A549 (cell line): ENCODE results near the gene KRT73. TPM values are rescaled to one million over a fixed set of nuclear protein-coding genes. Genes with fewer than 3 reads are reported as not detected.

Source experiments
- ATAC-seq, 2 experiments: fragments of 200-7000 bp in 1 of 2; fragments of >200 bp in 1 of 2; cut with Nextera tagmentation in 1 of 2; cut with Tn5 transposase in 1 of 2; 3 replicates each; pipeline versions ENCODE4 v1.8.0 to v1.9.1; 2018 to 2020; ENCODE audit warnings: mild to moderate bottlenecking in 1 of 2, moderate library complexity in 1 of 2
- CTCF ChIA-PET: fragments of 300-600 bp; sonication (Branson Sonifier 250); formaldehyde crosslinking; extraction: SDS; loops from one replicate; lab custom pipeline; 2021; ENCODE audit warnings: antibody characterized with exemption, inconsistent platforms; lab: Yijun Ruan, JAX
- POLR2A ChIA-PET: fragments of 350-600 bp; formaldehyde crosslinking; extraction: SDS; loops from one replicate; lab custom pipeline; 2021; ENCODE audit warnings: antibody characterized with exemption, inconsistent platforms; lab: Yijun Ruan, JAX
- DNase-seq, 2 experiments: peaks; one replicate each; pipeline versions ENCODE4 v3.0.0 to v3.0.0-alpha.2; 2011 to 2016; ENCODE audit warnings: low read depth in 1 of 2, low spot score in 1 of 2
- FAIRE-seq: peaks from 2 replicates; lab custom pipeline; 2011; peaks lifted over from hg19 to GRCh38; lab: Jason Lieb, UNC
- H3K27ac ChIP-seq, 2 experiments: fragments of >200 bp; sonication (Bioruptor Twin); formaldehyde crosslinking; 3 replicates each; pipeline ENCODE4 v1.5.1; 2016 to 2017
- H3K4me1 ChIP-seq: fragments of >200 bp; sonication (Bioruptor Twin); formaldehyde crosslinking; 3 replicates; pipeline ENCODE4 v1.6.1; 2016
- H3K4me2 ChIP-seq: fragments of >200 bp; sonication (Bioruptor Twin); formaldehyde crosslinking; 3 replicates; pipeline ENCODE4 v1.6.1; 2016
- H3K4me3 ChIP-seq: fragments of >200 bp; sonication (Bioruptor Twin); formaldehyde crosslinking; 3 replicates; pipeline ENCODE4 v1.5.1; 2016
- H3K9me3 ChIP-seq: fragments of >200 bp; sonication (Bioruptor Twin); formaldehyde crosslinking; 3 replicates; pipeline ENCODE4 v1.6.1; 2016
- CEBPB ChIP-seq, 2 experiments: fragments of >200 bp in 1 of 2; sonication (Bioruptor Twin) in 1 of 2; formaldehyde crosslinking in 1 of 2; IDR thresholded peaks; 2 replicates each; pipeline ENCODE4 v1.6.1; 2012 to 2016
- CHD2 ChIP-seq: fragments of 150-350 bp; IDR thresholded peaks from 2 replicates; pipeline ENCODE4 v1.6.1; 2014; ENCODE audit warnings: low read length; ENCODE audit not compliant: partially characterized antibody
- CHD4 ChIP-seq: fragments of 200-600 bp; sonication (generic); IDR thresholded peaks from 2 replicates; pipeline ENCODE4 v1.6.1; 2016; ENCODE audit warnings: antibody characterized with exemption, mild to moderate bottlenecking, borderline replicate concordance
- EP300 ChIP-seq, 2 experiments: fragments of >200 bp; sonication (Bioruptor Twin); formaldehyde crosslinking; IDR thresholded peaks; 2 replicates in 1 of 2; 3 replicates in 1 of 2; pipeline ENCODE4 v1.6.1; 2016 to 2017
- HDAC2 ChIP-seq: fragments of 200-600 bp; sonication (generic); IDR thresholded peaks from 2 replicates; pipeline ENCODE4 v1.6.1; 2016
- HOXB13 ChIP-seq: fragments of 250-450 bp; sonication (Bioruptor Pico); IDR thresholded peaks from 2 replicates; pipeline ENCODE4 v1.5.0; 2020; ENCODE audit warnings: low read depth, mild to moderate bottlenecking, moderate library complexity
- HOXB5 ChIP-seq: fragments of 250-450 bp; sonication (Bioruptor Pico); IDR thresholded peaks from 2 replicates; pipeline ENCODE4 v1.5.0; 2020; ENCODE audit warnings: mild to moderate bottlenecking, moderate library complexity
- KDM5A ChIP-seq: fragments of 200-600 bp; sonication (generic); IDR thresholded peaks from 2 replicates; pipeline ENCODE4 v1.6.1; 2016; ENCODE audit warnings: antibody characterized with exemption, mild to moderate bottlenecking
- MAFK ChIP-seq: fragments of 450-650 bp; IDR thresholded peaks from 2 replicates; pipeline ENCODE4 v1.6.1; 2014; ENCODE audit not compliant: partially characterized antibody
- MAZ ChIP-seq: fragments of 150-350 bp; IDR thresholded peaks from 2 replicates; pipeline ENCODE4 v1.6.1; 2014; ENCODE audit warnings: antibody characterized with exemption, low read depth, low read length, borderline replicate concordance
- MYC ChIP-seq: IDR thresholded peaks from 2 replicates; pipeline ENCODE4 v1.6.1; 2012; ENCODE audit warnings: mild to moderate bottlenecking, inconsistent platforms, low read length, improper control_type of control experiment, borderline replicate concordance
- NFE2L2 ChIP-seq: fragments of 150-350 bp; conservative IDR thresholded peaks from 2 replicates; pipeline ENCODE4 v1.6.1; 2014; ENCODE audit warnings: low read length
- NPAS2 ChIP-seq: fragments of 250-450 bp; sonication (Bioruptor Pico); IDR thresholded peaks from 2 replicates; pipeline ENCODE4 v1.8.0; 2022; ENCODE audit warnings: mild to moderate bottlenecking, moderate library complexity, borderline replicate concordance
- PHF8 ChIP-seq: fragments of 200-600 bp; sonication (generic); IDR thresholded peaks from 2 replicates; pipeline ENCODE4 v1.6.1; 2016; ENCODE audit warnings: low read depth, mild to moderate bottlenecking, antibody characterized with exemption, moderate library complexity, borderline replicate concordance
- SREBF2 ChIP-seq: fragments of 450-650 bp; IDR thresholded peaks from 2 replicates; pipeline ENCODE4 v1.6.1; 2014; ENCODE audit warnings: mild to moderate bottlenecking, moderate library complexity
- TFCP2L1 ChIP-seq: fragments of 250-450 bp; sonication (Bioruptor Pico); IDR thresholded peaks from 2 replicates; pipeline ENCODE4 v1.5.0; 2021; ENCODE audit warnings: mild to moderate bottlenecking
- ZC3H11A ChIP-seq: fragments of 450-650 bp; IDR thresholded peaks from 2 replicates; pipeline ENCODE4 v1.6.1; 2014; ENCODE audit warnings: antibody characterized with exemption, mild to moderate bottlenecking
- ZNF302 ChIP-seq: fragments of 250-450 bp; sonication (Bioruptor Pico); IDR thresholded peaks from 2 replicates; pipeline ENCODE4 v1.9.0; 2021; ENCODE audit warnings: inconsistent platforms, mild to moderate bottlenecking, moderate library complexity
- ZSCAN20 ChIP-seq: fragments of 250-450 bp; sonication (Bioruptor Pico); IDR thresholded peaks from 2 replicates; pipeline ENCODE4 v1.8.0; 2022; ENCODE audit warnings: mild to moderate bottlenecking, moderate library complexity
- WGBS: methylation state at CpG from one replicate; pipeline ENCODE4 v1.1.6; 2017; ENCODE audit errors: missing lambda C conversion rate; 5-methylcytosine and 5-hydroxymethylcytosine counted together
- polyA plus RNA-seq, 4 experiments: library from polyadenylated mRNA; depleted of rRNA in 3 of 4; stranded (reverse); fragments of >200 nt; fragmentation: RNase III in 1 of 4; extraction: RNeasy Plus Mini Kit Qiagen cat#74134 plus additional on column Dnase treatment in 1 of 4; gene quantifications; 2 replicates in 3 of 4; 3 replicates in 1 of 4; pipeline ENCODE4 v1.2.3, GENCODE V29; 2011 to 2017
- TF ChIP-seq, protein P1 (sequence below): fragments of 200-600 bp; sonication (generic); IDR thresholded peaks from 2 replicates; pipeline ENCODE4 v1.6.1; 2016; ENCODE audit warnings: antibody characterized with exemption, mild to moderate bottlenecking, moderate library complexity
- TF ChIP-seq, protein P2 (sequence below): IDR thresholded peaks from 2 replicates; pipeline ENCODE4 v1.6.1; 2012
- TF ChIP-seq, protein P3 (sequence below): fragments of 250-450 bp; sonication (Bioruptor Pico); IDR thresholded peaks from 2 replicates; pipeline ENCODE4 v1.5.0; 2020; ENCODE audit warnings: low read depth, mild to moderate bottlenecking, moderate library complexity
- TF ChIP-seq, protein P4 (sequence below): fragments of 250-450 bp; sonication (Bioruptor Pico); IDR thresholded peaks from 2 replicates; pipeline ENCODE4 v1.5.0; 2021; ENCODE audit warnings: mild to moderate bottlenecking, moderate library complexity, borderline replicate concordance

KRT73 gene
- polyA plus RNA-seq, 2 of the 4 experiments (the other 2 are of a cell fraction) = not detected

DNA sequence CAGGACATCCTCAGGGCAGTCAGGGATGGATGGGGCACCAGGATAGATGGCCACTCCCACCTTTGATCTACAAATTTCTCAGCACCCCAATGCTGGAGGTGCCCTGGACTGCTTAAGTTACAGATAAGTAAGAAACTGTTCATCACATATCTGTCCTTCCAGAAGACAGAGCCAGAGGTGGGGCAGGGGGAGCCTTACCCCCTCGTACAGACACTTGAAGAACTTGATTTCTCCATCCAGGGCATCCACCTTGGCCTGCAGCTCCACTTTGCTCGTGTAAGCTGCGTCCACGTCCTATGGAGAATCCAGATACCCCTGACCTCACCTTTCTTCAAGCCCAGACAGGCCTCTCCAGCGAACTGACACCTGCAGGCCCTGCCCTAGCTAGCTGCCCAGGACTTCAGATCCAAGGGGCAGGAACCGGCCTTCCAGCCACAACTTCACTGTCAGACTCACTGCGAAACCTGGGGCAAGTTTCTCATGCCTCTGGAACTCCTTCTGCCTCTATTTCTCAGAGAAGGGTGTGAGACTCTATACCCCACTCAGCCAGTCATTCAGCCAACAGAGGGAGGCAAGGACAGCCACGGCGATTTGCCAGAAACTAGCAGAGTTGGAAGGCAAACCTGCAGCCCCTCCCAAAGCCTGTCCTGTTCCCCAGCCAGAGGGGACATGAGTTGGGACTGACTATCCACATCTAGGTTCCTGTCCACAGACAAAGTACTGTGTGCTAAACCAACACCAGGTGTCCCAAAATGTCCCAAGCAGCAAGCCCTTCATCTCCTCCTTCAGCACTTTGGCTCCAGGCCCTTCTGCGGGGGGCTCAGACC, 3.8 kb downstream of the KRT73 start:
- no peak for DNase-seq
- no peak for TF ChIP-seq CHD2
- TF ChIP-seq HOXB13 (CRISPR knock-in tag) = no peak
- TF ChIP-seq, protein P1, sequence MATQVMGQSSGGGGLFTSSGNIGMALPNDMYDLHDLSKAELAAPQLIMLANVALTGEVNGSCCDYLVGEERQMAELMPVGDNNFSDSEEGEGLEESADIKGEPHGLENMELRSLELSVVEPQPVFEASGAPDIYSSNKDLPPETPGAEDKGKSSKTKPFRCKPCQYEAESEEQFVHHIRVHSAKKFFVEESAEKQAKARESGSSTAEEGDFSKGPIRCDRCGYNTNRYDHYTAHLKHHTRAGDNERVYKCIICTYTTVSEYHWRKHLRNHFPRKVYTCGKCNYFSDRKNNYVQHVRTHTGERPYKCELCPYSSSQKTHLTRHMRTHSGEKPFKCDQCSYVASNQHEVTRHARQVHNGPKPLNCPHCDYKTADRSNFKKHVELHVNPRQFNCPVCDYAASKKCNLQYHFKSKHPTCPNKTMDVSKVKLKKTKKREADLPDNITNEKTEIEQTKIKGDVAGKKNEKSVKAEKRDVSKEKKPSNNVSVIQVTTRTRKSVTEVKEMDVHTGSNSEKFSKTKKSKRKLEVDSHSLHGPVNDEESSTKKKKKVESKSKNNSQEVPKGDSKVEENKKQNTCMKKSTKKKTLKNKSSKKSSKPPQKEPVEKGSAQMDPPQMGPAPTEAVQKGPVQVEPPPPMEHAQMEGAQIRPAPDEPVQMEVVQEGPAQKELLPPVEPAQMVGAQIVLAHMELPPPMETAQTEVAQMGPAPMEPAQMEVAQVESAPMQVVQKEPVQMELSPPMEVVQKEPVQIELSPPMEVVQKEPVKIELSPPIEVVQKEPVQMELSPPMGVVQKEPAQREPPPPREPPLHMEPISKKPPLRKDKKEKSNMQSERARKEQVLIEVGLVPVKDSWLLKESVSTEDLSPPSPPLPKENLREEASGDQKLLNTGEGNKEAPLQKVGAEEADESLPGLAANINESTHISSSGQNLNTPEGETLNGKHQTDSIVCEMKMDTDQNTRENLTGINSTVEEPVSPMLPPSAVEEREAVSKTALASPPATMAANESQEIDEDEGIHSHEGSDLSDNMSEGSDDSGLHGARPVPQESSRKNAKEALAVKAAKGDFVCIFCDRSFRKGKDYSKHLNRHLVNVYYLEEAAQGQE = no peak
- no peak for TF ChIP-seq TFCP2L1 (CRISPR knock-in tag)
- no peak for TF ChIP-seq ZNF302 (CRISPR knock-in tag)
- TF ChIP-seq, protein P2, sequence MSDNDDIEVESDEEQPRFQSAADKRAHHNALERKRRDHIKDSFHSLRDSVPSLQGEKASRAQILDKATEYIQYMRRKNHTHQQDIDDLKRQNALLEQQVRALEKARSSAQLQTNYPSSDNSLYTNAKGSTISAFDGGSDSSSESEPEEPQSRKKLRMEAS = no peak
- TF ChIP-seq EP300 (IDR thresholded peaks at IDR 0.05) = no peak
- TF ChIP-seq CHD4 = no peak
- TF ChIP-seq CEBPB (IDR thresholded peaks at IDR 0.05) = no peak
- TF ChIP-seq MAFK = no peak
- TF ChIP-seq KDM5A = no peak
- TF ChIP-seq, protein P3, sequence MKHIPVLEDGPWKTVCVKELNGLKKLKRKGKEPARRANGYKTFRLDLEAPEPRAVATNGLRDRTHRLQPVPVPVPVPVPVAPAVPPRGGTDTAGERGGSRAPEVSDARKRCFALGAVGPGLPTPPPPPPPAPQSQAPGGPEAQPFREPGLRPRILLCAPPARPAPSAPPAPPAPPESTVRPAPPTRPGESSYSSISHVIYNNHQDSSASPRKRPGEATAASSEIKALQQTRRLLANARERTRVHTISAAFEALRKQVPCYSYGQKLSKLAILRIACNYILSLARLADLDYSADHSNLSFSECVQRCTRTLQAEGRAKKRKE (CRISPR knock-in tag) = no peak
- TF ChIP-seq SREBF2 = no peak
- TF ChIP-seq NFE2L2 = no peak
- TF ChIP-seq NPAS2 (CRISPR knock-in tag) = no peak
- no peak for TF ChIP-seq MAZ
- Histone ChIP-seq H3K4me1 (no peaks in the 10 kb centered on the region), H3K4me2 (no peak overlapping the region), H3K27ac (no peak overlapping the region), H3K4me3 (no peak overlapping the region), H3K9me3 (no peaks in the 10 kb centered on the region)
- ChIA-PET POLR2A (no interaction called here), CTCF (no interaction called here)
- ATAC-seq = no peak
- no peak for FAIRE-seq
- 68% methylated on average over 10 of the region's 10 CpGs for WGBS

DNA sequence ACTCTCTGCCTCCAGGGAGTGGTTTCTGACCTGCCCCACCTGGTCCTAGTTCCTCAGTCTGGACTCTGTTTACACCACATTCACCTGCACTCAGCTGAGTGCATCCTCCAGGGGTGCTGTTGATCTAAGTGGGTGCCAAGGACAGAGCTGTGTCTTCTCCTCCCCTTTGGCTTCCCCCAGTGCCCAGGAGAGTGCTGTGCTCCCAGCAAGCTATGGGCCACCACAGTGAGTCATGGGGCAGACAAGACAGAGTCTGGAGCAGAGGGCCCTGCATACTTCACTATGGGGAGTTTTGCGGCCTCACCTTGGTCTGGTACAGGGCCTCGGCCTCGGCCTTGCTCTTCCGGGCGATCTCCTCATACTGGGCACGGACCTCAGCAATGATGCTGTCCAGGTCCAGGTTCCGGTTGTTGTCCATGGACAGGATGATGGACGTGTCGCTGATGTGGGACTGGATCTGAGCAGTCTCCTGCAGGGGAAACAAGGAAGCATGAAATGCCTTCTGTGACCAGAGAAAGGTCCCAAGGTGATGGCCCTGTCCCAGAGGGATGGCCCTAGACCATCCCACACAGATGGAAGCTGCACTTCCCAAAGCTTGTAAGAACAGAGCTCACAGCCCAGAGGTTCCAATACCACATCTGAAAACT, 4.9 kb downstream of the KRT73 start:
- DNase-seq = no peak
- POLR2A ChIA-PET = no interaction called here
- Histone ChIP-seq H3K4me3 (no peak overlapping the region), H3K27ac (no peak overlapping the region), H3K4me2 (no peak overlapping the region), H3K9me3 (no peaks in the 10 kb centered on the region), H3K4me1 (no peaks in the 10 kb centered on the region)
- CTCF ChIA-PET = interaction anchor here (1.2 kb wide), 1 partner anchor 31 kb away, joined by 4 read pairs; no protein-coding TSS in a partner anchor
- no peak for ATAC-seq
- FAIRE-seq = no peak
- 82% methylated on average over 9 of the region's 9 CpGs for WGBS
- TF ChIP-seq, protein P1 = no peak
- TF ChIP-seq HDAC2 (no peak), HOXB5 (CRISPR knock-in tag) (no peak), EP300 (IDR thresholded peaks at IDR 0.05) (no peak), CEBPB (IDR thresholded peaks at IDR 0.05) (no peak), ZNF302 (CRISPR knock-in tag) (no peak), ZC3H11A (no peak), MYC (no peak), PHF8 (no peak), ZSCAN20 (CRISPR knock-in tag) (no peak), CHD2 (no peak)
- TF ChIP-seq, protein P2 = no peak
- TF ChIP-seq, protein P4, sequence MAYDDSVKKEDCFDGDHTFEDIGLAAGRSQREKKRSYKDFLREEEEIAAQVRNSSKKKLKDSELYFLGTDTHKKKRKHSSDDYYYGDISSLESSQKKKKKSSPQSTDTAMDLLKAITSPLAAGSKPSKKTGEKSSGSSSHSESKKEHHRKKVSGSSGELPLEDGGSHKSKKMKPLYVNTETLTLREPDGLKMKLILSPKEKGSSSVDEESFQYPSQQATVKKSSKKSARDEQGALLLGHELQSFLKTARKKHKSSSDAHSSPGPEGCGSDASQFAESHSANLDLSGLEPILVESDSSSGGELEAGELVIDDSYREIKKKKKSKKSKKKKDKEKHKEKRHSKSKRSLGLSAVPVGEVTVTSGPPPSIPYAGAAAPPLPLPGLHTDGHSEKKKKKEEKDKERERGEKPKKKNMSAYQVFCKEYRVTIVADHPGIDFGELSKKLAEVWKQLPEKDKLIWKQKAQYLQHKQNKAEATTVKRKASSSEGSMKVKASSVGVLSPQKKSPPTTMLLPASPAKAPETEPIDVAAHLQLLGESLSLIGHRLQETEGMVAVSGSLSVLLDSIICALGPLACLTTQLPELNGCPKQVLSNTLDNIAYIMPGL (CRISPR knock-in tag) = no peak
